MM.1S (cell line): ENCODE data around the gene CEP104.

ENCODE experiments used
- DNase-seq: peaks from one replicate; pipeline ENCODE4 v3.0.0-alpha.2; 2015
- H2AFZ ChIP-seq: fragments of 300-600 bp; sonication (generic); 2 replicates; pipeline ENCODE4 v1.6.0; 2016; ENCODE audit warnings: antibody characterized with exemption, low read length
- H3F3A ChIP-seq: fragments of 300-600 bp; sonication (generic); 2 replicates; pipeline ENCODE4 v1.6.1; 2016; ENCODE audit warnings: mild to moderate bottlenecking, antibody characterized with exemption, low read length, moderate library complexity, mixed read lengths; ENCODE audit not compliant: insufficient read depth
- H3K27ac ChIP-seq: fragments of 300-600 bp; sonication (generic); 2 replicates; pipeline ENCODE4 v1.5.1; 2016; ENCODE audit warnings: mild to moderate bottlenecking, low read length
- H3K27me3 ChIP-seq: fragments of 300-600 bp; sonication (generic); replicated peaks from 2 replicates; pipeline ENCODE4 v1.6.0; 2016; ENCODE audit warnings: low read length; ENCODE audit not compliant: insufficient read depth
- H3K36me3 ChIP-seq: fragments of 300-600 bp; sonication (generic); replicated peaks from 2 replicates; pipeline ENCODE4 v1.6.1; 2016; ENCODE audit warnings: mild to moderate bottlenecking, low read length, mixed read lengths; ENCODE audit not compliant: insufficient read depth
- H3K4me1 ChIP-seq: fragments of 300-600 bp; sonication (generic); 2 replicates; pipeline ENCODE4 v1.6.1; 2016; ENCODE audit warnings: low read length, mixed read lengths
- H3K4me2 ChIP-seq: fragments of 300-600 bp; sonication (generic); 2 replicates; pipeline ENCODE4 v1.6.0; 2016; ENCODE audit warnings: low read depth, low read length
- H3K4me3 ChIP-seq: fragments of 300-600 bp; sonication (generic); 2 replicates; pipeline ENCODE4 v1.5.1; 2016; ENCODE audit warnings: low read length, mixed read lengths
- H3K79me2 ChIP-seq: fragments of 300-600 bp; sonication (generic); 2 replicates; pipeline ENCODE4 v1.6.1; 2016; ENCODE audit warnings: mixed run types, low read length, mixed read lengths
- H3K9ac ChIP-seq: fragments of 300-600 bp; sonication (generic); 2 replicates; pipeline ENCODE4 v1.6.1; 2016; ENCODE audit warnings: low read length, mixed read lengths
- H3K9me2 ChIP-seq: fragments of 300-600 bp; sonication (generic); replicated peaks from 2 replicates; pipeline ENCODE4 v1.6.1; 2016; ENCODE audit warnings: mild to moderate bottlenecking, low read length, mixed read lengths; ENCODE audit not compliant: insufficient read depth
- H3K9me3 ChIP-seq: fragments of 300-600 bp; sonication (generic); replicated peaks from 2 replicates; pipeline ENCODE4 v1.6.1; 2016; ENCODE audit warnings: mild to moderate bottlenecking, low read length, mixed read lengths; ENCODE audit not compliant: insufficient read depth
- H4K20me1 ChIP-seq: fragments of 300-600 bp; sonication (generic); 2 replicates; pipeline ENCODE4 v1.6.1; 2016; ENCODE audit warnings: mild to moderate bottlenecking, low read length, moderate library complexity, mixed read lengths; ENCODE audit not compliant: insufficient read depth
- EZH2 ChIP-seq: fragments of 300-600 bp; sonication (generic); optimal IDR thresholded peaks from 2 replicates; pipeline ENCODE3; 2017; ENCODE audit warnings: low read depth, mild to moderate bottlenecking, antibody characterized with exemption, low read length, mixed read lengths
- EZH2phosphoT487 ChIP-seq: fragments of 300-600 bp; sonication (generic); IDR thresholded peaks from 2 replicates; pipeline ENCODE4 v1.6.1; 2018; ENCODE audit warnings: antibody characterized with exemption, low read length
- TF ChIP-seq, protein P1 (sequence below): fragments of 300-600 bp; sonication (generic); IDR thresholded peaks from 2 replicates; pipeline ENCODE4 v1.5.1; 2016; ENCODE audit warnings: antibody characterized with exemption, low read length, mixed read lengths

CEP104 gene

DNA sequence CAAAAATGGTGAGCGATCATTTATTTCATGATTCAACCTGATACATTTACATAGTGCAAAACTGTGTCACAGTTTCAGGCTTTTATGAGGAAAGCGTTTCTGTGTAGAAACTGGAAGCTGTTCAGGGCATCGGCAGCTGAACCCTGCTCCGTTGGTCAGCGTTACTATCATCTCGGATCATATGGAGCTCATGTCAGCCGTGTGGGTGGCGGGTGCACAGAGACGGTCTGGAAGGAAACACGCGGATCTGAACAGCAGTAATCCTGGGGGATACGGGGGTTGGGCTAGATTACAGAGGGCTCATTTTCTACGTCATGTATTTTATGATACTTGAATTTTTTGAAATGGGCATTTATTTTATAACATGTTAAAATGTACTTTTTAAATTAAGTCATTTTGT, 28.0 kb upstream of the CEP104 start:
- Histone ChIP-seq H4K20me1 (no peaks in the 10 kb centered on the region), H3F3A (no peaks in the 10 kb centered on the region), H3K27me3 (no peaks in the 10 kb centered on the region), H3K9ac (no peak overlapping the region), H3K27ac (no peak overlapping the region), H3K4me2 (no peak overlapping the region), H3K4me3 (no peak overlapping the region), H3K9me3 (no peaks in the 10 kb centered on the region), H3K4me1 (no peaks in the 10 kb centered on the region), H3K9me2 (no peaks in the 10 kb centered on the region), H2AFZ (no peak overlapping the region), H3K36me3 (no peaks in the 10 kb centered on the region), H3K79me2 (no peaks in the 10 kb centered on the region)
- no peak for TF ChIP-seq EZH2
- TF ChIP-seq, protein P1, sequence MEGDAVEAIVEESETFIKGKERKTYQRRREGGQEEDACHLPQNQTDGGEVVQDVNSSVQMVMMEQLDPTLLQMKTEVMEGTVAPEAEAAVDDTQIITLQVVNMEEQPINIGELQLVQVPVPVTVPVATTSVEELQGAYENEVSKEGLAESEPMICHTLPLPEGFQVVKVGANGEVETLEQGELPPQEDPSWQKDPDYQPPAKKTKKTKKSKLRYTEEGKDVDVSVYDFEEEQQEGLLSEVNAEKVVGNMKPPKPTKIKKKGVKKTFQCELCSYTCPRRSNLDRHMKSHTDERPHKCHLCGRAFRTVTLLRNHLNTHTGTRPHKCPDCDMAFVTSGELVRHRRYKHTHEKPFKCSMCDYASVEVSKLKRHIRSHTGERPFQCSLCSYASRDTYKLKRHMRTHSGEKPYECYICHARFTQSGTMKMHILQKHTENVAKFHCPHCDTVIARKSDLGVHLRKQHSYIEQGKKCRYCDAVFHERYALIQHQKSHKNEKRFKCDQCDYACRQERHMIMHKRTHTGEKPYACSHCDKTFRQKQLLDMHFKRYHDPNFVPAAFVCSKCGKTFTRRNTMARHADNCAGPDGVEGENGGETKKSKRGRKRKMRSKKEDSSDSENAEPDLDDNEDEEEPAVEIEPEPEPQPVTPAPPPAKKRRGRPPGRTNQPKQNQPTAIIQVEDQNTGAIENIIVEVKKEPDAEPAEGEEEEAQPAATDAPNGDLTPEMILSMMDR = no peak
- no peak for TF ChIP-seq EZH2phosphoT487
- DNase-seq = no peak

DNA sequence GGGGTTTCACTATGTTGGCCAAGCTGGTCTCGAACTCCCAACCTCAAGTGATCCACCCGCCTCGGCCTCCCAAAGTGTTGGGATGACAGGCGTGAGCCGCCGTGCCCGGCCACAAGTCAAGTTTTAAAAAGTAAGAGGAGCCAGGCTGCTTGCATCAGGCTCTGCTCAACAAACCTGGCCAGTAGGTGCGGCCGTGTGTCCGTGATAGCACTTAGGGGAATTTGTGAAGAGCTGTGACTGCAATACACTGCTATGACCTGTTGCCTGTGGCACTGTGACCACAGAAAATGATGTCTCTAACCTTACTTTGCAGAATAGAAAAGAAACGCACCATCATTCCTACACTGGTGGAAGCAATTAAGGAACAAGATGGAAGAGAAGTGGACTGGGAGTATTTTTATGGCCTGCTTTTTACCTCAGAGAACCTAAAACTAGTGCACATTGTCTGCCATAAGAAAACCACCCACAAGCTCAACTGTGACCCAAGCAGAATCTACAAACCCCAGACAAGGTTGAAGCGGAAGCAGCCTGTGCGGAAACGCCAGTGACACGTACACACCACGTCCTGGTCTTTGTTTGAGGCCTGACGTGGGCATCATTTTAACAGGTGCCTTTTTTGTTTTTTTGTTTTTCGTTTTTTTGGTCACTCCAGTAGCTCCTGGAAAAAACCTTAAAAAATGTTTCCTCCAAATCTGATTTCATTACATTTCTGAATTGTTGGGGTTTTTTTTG, 26.3 kb upstream of the CEP104 start:
- H3K4me2 ChIP-seq = no peak overlapping the region
- no peak overlapping the region for H3K4me3 ChIP-seq
- H3K27ac ChIP-seq = no peak overlapping the region
- no peaks in the 10 kb centered on the region for H3K4me1 ChIP-seq
- no peaks in the 10 kb centered on the region for H3K9me2 ChIP-seq
- H3K36me3 ChIP-seq = no peaks in the 10 kb centered on the region
- no peaks in the 10 kb centered on the region for H4K20me1 ChIP-seq
- TF ChIP-seq, protein P1 = no peak
- no peak for TF ChIP-seq EZH2
- no peak for TF ChIP-seq EZH2phosphoT487
- DNase-seq = no peak
- no peak overlapping the region for H2AFZ ChIP-seq
- H3K27me3 ChIP-seq = no peaks in the 10 kb centered on the region
- no peaks in the 10 kb centered on the region for H3F3A ChIP-seq
- H3K9me3 ChIP-seq = no peaks in the 10 kb centered on the region
- no peaks in the 10 kb centered on the region for H3K79me2 ChIP-seq
- no peak overlapping the region for H3K9ac ChIP-seq

DNA sequence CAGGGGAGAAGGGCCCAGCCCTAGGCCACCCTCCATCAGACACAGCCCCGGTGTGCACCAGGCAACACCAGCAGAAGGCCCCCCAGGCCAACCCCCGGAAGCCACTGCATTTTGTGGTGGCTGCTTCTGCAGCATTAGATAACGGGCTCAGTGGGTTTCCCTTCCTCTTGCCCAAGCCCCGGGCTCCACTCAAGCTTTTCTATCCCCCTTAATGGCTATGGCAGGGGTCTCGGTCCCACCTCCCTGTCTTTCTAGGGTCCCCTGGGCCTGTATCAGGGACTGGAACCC, 24.1 kb upstream of the CEP104 start:
- Histone ChIP-seq H3K4me1 (no peaks in the 10 kb centered on the region), H4K20me1 (no peaks in the 10 kb centered on the region), H3K27ac (no peak overlapping the region), H3K4me2 (no peak overlapping the region), H3K36me3 (no peaks in the 10 kb centered on the region), H3K4me3 (no peak overlapping the region), H3K9me2 (no peaks in the 10 kb centered on the region), H3F3A (no peaks in the 10 kb centered on the region), H2AFZ (no peak overlapping the region), H3K79me2 (no peaks in the 10 kb centered on the region), H3K9me3 (no peaks in the 10 kb centered on the region), H3K9ac (no peak overlapping the region), H3K27me3 (no peaks in the 10 kb centered on the region)
- TF ChIP-seq EZH2 (no peak), EZH2phosphoT487 (no peak)
- TF ChIP-seq, protein P1 = no peak
- DNase-seq = no peak
